ENCODE results near the gene MYOCD.

MYOCD gene

DNA sequence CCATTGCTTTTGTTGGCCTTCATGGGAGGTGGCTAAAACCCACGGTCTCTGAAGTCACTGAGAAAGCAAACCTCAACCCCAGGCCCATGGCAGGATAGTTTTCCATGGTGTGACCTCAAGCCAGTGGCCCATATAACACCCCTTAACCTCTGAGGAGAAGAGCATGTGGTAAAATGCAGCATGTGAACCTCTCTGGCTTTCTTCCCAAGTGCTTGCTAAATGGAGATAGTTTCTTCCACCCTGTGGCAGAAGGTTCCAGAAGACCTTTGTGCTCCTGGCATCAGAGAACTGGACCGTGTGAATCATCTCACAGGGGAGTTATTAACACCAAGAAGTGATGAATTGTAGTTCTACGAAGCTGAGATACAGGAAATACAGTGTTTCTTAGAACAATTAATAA, 47.3 kb downstream of the MYOCD start:
- DNase-seq (ENCODE audit: low spot score) = no peak

DNA sequence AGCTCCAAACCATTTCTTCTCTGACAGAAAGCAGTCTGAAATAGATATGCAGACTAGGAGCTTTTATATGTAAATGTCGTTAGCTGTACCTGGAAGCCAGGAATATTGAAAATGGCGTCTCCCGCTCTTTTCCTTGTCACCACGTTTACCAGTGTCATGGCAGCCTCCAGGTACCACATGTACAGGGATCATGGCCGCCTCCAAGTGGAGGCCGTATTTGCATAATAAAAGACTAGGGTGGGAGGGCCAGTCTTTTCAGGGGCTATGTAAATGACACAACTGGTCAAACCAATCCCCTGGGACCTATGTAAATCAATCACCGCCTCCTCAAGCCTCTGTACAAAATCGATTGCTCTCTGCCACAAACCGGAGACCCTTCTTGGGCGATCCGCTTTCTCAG, 54.3 kb downstream of the MYOCD start:
- no peak for DNase-seq (ENCODE audit: low spot score)

DNA sequence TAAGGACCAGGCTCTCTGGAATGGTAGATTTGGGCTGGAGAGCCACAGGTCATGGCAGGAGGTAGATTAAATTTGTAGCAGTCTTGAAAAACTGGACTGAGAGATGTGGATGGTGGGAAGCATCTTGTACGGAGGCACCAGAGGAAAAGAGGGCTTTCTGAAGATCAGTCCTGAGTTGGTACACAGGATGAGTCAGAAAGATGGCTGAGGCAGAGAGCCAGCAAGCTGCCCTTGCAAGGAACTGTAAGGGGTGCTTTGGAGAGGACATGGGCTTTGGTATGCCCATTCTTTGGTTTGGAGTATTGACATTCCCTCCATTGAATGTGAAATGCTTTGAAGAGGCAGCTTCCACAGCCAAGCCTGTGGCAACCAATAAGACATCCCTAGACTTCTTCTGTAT, 55.9 kb downstream of the MYOCD start:
- DNase-seq (ENCODE audit: low spot score) = no peak

DNA sequence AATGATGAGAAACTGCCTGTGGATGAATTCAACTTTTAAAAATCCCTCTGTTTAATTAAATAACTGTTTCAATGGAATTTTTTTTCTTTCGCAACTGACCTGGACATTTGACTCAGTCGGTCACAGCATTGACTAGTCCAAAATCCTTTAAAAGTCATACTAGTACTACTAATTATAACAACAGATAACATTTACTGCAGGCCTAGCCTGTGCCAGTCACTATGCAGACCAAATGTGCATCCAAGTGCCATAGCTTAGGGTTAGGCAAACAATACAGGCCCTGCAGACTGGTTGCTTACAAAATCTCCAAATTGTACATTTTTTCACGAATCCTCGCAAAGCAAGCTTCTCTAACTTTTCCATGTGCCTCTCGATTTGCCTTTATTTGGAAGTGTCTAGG, 56.6 kb downstream of the MYOCD start:
- no peak for DNase-seq (ENCODE audit: low spot score)

DNA sequence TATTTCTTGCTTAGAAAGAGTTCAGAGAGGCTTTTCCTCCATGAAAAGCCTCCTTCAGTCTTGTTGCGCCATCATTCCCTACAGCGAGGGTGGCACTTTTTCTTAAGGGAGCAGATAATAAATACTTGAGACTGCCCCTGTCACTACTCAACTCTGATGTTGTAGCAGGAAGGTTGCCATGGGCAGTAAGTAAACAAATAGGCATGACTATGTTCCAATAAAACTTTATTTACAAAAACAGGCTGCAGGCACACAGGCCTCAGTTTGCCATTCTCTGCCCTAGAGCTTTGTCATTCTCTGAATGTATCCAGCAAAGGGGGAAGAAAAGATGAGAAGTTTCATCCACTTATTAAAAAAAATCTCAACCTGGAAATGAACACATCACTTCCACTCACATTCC, 60.4 kb downstream of the MYOCD start:
- DNase-seq (ENCODE audit: low spot score) = no peak

DNA sequence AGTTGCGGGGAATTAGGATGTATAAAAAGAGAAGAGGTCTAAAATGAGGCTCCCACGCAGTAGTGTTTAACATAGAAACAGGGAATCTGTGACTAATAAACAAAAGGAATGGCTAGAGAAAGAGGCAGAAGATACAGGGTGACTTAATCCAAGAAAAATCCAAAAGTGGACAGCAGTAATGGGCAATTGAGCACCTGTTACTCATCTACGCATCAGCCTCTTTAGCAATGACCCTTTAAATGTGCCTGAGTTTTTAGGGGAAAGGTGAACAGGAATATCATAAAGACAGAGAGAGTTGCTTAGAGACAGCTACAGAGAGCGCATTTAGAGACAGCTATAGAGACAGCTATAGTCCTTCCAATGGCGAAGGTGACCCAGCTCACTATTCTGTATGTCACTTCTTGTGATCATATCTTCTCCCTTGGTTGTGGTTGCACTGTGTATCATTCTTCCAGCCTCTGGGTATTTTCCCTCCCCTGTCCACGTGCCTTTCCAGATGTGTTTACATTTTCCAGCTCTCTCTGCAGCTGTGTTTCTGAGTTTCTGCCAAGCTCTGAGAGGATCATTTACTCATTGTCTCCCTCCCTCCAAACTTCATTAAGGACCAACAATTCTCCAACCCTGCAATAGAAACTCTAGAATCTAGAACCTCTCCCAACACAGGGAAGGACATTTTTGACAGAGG, 61.5 kb downstream of the MYOCD start:
- DNase-seq (ENCODE audit: low spot score) = no peak

DNA sequence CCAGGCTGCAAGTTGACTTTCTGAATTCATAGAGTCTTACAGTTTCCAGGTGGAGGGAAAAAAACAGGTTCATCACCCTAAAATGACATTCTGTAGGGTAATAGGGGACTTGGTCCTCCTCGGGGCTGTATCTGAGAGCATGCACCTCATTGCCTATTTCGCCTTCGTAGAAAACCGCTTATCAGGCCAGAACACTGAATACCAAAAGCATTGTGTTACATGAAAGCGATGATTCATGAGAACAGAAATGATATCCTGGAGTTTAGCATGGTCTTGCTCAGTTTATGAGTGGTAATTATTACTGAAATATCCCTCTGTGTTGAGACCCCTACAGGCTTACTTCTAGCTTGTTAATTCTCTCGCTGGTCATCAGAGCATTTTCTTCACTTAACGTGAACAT, 62.2 kb downstream of the MYOCD start:
- no peak for DNase-seq (ENCODE audit: low spot score)

DNA sequence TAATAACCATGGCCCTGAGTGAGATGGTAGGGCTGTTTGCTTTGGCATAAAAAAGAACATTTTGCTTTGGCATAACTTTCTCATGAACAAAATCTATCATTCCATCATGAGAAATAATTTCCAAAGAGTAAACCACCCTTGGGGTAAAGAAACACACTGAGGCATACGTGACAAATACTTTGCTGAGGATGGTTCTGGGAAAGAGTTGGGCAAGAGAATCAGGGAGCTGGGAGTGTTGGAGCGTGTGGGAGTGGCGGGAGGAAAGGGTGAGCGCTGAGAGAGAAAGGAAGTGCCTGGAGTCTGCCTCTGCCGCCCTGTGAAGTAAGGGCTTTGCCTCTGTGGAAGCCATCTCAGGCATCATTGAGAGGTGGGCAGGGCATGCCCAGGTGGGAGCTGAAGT, 63.4 kb downstream of the MYOCD start:
- no peak for DNase-seq (ENCODE audit: low spot score)

DNA sequence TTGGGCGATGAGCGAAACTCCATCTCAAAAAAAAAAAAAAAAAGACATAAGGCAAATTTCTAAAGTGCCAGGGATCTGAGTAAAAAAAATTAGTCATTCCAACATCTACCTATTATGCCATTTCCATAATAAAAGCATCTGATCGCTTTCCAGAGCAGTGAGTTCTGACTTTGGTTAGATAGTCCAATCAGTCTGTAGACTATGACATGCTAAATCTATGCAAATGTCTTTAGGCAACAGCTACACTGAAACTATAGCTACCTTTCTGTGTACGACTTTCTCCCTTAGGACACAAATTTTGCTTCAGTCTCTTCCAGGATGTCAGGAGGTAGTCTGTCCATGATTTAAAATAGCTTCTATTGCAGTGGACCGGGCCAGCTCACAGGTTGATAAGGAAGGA, 64.7 kb downstream of the MYOCD start:
- no peak for DNase-seq (ENCODE audit: low spot score)

DNA sequence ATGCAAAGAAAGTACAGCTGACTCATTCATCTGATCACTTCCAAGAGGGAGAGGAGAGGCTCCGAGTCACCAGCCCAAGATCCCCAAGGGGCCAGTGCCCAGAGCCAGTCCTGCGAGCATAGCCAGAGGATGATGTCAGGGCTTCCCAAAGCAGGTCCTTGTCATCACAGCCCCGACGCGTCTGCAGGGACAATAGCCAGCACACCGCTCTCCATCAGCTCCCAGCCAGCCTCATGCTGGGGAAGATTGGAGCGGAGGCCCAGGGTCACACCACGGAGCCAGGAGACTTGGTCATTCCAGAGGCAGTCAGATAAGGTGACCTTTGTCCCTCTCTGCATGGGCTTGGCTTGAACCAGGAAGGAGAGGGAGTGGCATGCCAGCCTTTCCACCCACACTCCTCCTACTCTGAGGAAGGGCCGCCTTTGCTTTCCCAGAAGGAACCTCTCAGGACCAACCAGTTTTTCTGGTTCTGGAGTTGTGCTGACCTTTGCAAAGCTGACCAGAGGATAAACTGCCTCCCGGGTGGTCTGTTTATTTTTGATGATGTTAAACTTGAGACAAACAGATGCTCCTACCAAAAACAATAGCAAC, 65.3 kb downstream of the MYOCD start:
- DNase-seq (ENCODE audit: low spot score) = no peak

DNA sequence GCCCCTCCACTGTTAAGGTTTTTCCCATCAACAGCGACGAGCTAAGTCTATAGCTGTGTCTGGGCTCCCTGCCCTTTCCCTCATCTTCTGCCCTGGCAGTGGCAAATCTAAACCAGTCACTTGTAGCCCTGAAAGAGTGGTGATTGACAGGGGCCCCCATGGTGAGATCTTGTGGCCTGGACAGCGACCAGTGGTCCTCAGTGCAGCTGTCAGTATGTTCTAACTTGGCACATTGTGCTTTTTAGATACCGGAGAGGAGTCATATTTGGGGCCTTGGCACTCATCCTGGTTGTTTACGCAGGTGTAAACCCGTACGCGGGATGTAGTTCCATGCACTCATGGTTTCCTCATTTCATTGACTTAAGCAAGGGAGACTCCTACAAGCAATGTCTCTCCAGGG, 66.1 kb downstream of the MYOCD start:
- DNase-seq (ENCODE audit: low spot score) = no peak

DNA sequence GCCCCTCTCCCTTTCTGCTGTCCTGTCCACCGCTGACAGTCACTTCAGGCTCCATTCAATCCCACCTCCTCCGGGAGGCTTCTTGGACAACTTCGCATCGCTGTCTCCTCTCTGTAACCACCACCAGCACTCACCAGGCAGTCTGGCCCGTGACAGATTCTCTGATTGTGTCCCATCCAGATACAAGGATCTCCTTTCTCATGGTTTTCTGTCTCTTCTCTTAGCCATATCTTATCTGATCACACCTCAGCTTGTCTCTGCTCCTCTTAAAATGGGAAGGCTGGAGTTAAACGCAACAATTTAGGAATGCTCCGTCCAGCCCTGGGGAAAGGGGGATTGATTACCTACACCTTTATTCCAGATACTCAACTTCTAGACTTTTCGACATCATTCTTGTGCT, 66.7 kb downstream of the MYOCD start:
- no peak for DNase-seq (ENCODE audit: low spot score)

DNA sequence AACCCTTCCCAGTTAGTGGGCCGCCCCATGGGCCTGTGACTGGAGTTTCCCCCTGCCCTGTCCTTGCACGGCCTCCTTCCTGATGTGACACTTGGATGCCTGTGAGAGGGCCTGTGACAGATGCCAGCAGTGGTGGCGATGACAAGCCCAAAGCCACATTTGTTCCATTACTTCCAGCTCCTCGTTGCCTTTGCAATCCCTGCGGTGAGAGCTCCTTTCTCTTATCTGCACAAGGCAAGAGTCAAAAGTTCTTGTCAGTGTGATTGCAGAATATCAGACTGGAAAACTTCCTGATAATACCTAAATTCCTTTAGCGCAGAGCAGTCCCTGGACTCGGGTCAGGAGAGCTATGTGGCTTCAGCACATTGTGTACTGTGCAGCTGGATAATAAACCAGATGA, 69.2 kb downstream of the MYOCD start:
- no peak for DNase-seq (ENCODE audit: low spot score)

DNA sequence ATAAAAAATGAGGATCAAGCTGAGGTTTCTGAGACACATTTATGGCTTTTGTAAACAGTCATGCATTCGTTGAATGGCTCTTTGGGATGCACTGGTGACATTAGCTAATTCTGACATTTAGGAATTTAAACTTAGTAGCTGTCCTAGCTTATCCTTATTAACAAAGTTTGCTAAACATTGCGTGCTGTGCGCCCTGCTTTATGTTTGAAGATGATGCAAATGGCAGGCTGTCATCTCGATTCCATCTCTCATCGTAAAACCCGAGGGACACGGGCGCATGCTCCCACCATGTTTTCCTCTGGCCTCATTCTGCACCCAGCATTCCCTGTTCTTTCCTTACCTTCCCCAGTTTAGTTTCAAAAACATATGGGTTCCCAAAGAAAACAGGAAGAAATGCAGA, 69.8 kb downstream of the MYOCD start:
- DNase-seq (ENCODE audit: low spot score) = no peak

DNA sequence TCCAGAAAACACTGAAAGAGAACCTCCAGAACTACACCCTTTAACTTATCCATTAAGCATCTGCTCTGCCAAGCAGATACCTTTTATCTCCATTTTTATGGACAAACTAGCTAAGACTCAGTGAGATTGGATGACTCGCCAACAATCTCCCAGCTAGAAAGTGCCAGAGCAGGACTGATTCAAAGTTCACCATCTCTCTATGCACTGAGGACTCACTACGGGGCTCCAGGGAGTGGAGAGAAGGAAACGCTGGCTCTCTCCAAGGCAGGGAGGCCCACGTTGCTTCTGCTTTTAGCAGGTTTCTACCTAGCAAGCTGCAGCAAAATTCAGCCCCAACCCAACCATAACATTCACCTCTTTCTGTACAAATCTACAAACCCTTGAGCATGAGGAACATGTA, 70.8 kb downstream of the MYOCD start:
- no peak for DNase-seq (ENCODE audit: low spot score)

DNA sequence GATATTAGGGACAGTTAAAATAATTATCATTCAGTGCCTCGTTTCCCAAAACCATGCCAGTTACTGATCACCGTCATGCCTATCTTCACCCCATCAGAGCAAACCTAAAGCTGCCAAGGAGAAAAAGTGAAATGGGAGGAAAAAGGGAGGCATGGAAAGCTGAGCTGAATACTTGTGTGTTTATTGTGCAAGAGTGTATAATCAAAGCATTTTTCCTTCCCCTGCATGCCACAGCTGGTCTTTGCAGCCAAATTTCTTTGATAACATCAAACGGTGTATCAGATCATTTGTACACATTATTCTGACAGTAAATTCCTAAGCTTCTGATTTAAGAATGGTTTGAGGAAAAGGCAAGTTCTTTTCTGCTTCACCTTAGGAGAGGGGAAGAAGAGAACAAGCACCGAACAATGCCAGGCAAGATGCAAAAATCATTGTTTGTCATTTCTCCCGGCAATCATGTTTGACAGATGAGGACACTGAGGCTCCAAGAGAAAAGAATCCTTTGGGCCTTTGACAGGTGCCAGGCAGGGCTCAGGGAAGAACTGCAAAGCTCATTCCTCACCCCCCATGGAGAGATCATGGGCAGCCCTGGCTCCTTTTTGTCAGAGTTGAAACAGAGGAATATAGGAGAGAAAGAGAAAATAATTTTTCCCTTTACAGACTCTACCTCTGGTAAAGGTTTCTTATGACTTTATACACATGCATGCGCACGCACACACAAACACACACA, 72.2 kb downstream of the MYOCD start:
- DNase-seq (ENCODE audit: low spot score) = no peak

DNA sequence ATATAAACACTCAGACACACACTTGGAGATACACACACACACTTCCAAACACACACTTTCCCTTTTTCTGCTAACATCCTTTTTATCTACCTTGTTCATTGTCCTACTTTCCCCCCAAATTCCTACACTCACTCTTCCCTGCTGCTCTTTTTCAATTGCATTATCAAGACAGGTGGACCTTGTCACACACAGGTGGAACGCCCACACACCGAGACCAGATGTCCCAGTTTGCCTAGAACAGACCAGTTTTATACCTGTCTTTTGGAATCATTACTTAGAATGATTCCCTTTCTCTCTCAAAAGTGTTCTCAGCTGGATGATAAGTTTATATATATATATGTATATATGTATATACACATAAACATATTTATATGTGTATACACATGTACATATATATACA, 72.9 kb downstream of the MYOCD start:
- DNase-seq (ENCODE audit: low spot score) = no peak

DNA sequence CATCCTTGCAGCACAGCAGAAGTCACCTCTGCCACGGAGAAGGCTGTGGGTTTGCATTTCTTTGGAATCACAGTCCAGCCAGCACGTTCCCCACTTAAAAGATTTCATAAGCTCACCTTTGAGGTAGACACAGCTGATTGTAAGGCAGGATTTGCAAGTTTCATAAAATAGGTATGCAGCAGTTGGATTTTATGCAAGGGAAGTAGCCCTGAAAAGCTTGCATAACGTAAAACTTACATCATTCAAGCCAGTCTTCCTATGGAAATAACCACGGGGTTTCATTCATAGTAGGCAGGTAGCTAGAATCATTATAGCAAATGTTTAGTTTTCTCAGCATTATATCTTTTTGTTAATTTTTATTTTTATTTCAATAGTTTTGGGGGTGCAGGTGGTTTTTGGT, 73.8 kb downstream of the MYOCD start:
- no peak for DNase-seq (ENCODE audit: low spot score)

DNA sequence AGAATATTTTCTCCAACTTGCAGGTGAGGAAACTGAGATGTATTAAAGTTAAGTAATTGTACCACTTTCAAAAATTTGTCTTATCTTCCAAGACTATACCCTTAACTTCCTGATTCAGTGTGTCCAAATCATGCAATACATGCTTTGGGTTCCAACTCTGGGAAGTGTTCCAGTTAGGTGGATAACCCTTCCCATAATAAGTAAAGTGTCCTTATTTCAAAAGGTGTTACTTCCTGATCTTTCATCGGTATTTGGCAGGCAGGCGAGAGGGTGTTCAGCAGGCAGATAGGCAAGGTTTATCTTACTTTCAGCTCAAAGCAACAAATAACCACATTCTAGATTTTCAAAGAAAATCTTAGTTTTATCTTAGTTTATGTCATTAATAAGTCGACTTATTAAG, 77.4 kb downstream of the MYOCD start:
- no peak for DNase-seq (ENCODE audit: low spot score)

DNA sequence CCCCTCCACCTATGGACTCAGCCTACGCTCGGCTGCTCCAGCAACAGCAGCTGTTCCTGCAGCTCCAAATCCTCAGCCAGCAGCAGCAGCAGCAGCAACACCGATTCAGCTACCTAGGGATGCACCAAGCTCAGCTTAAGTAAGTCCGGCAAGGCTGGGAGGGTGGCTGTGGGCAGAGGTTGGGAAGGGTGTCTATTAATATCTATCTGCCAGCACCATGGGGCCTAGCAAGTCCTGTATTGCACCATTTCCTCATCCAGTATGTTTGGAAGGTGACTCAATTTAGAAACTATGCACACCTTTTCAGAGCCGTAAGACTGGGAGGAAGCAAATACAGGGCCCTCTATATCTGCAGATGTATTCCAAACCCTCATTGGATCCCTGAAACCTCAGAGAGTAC, 78.6 kb downstream of the MYOCD start:
- no peak for DNase-seq (ENCODE audit: low spot score)

DNA sequence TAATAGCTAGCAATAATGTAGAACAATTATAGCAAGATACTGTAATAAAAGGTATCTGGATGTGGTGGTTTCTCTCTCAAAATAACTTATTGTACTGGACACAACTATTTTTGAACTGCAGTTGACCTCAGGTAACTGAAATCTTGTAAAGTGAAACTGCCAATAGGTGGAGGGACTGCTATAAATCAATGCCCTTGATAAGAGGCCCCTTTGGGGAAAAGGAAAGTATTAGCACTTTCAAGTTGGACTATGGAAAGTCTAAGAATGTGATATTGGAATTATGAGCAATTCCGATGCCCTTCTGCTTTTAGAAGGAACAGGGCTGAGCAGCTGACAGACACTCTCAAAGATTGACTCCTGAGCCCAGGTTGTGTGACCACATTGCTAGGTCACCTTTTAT, 79.1 kb downstream of the MYOCD start:
- DNase-seq (ENCODE audit: low spot score) = no peak

DNA sequence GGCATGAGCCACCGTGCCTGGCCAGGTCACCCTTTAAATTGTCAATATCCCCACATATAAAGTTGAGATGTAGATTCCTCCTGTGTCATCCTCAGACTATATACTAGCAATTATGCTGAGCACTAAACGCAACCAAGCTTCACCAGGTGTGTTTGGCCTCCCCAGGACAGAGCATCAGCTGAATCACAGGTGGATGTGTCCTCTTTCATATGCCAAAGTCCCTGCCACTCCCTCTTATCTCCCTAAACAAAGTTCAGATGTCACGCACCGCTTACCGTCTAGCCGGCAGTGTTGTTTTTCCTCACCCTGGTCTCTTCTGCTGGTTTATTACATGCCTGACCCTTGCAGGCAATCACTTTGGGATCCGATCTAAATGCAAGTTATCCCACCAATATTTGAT, 79.8 kb downstream of the MYOCD start:
- no peak for DNase-seq (ENCODE audit: low spot score)

DNA sequence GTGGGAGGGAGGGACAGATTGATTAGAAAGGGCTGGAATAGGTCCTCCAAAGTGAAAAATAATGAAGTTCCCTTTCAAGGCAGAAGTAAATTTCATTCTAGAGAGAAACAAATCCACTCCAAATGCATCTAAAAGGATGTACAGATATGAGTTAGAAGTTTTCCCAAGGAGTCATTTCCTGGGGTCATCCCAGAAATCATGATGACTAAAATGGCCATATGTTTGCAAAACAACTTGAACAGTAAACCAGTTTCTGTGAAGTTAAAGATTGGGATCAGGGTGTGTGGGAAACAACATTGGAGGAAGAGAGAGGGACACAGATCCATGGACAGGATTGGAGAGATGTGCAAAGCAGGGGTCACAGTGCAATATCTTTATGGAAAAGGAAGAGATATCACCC, 91.1 kb downstream of the MYOCD start:
- no peak for DNase-seq (ENCODE audit: low spot score)

DNA sequence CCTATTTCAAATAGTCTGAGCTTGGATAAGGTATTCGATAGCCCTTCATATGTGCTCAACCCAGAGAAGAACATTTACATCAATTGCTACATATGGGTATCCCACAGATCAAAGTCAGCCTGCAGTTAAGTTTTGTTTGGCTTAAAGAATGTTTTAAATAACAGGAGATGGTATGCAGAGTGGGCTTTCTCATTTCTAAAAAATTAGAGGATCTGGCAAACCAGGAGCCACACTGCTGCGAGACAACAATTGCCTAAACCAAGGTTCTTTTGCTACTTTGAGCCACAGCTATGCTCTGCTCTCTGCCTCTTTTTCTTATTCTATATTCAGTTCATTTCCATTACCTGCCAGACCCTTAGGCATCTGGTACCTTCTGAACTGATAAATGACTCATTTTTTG, 93.4 kb downstream of the MYOCD start:
- DNase-seq (ENCODE audit: low spot score) = no peak
